Activated gamma-delta T cell (primary cell): ENCODE measurements around the gene TCAF2.
"Not testable (repeated sequence)": the region's sequence is repeated elsewhere in the genome, so short reads cannot be mapped to it uniquely, and the experiment has no call there.

Experiments
- DNase-seq: peaks from one replicate; lab custom pipeline; 2025; lab: John Stamatoyannopoulos, UW
- total RNA-seq, 2 donors: gene quantifications; one replicate each; lab custom pipeline; 2026; lab: John Stamatoyannopoulos, UW

Gene TCAF2
- 60.2 to 63.1 reads per million in 2 donors for total RNA-seq

DNA sequence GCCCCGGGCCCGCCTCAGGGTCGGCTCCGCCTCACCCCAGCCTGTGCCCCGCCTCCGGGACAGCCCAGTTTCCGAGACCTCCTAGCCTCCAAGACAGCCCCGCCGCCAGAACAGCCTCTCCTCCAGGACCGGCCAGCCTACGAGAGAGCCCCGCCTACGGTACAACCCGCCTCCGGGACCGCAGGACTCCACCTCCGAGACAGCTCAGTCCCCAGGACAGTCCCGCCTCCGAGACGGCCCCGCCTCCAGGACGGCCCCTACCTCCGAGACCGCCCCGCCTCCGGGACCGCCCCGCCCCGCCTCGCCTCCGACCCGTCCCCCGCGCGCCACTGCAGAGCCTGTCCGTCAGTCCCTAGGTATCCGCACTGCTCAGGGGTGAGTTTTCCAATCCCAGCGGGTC is at the start of gene TCAF2:
Gene TCAF2, plus strand, starts transcription at position 329 of the 400 bp plus-strand sequence.
- not testable (repeated sequence) for DNase-seq

DNA sequence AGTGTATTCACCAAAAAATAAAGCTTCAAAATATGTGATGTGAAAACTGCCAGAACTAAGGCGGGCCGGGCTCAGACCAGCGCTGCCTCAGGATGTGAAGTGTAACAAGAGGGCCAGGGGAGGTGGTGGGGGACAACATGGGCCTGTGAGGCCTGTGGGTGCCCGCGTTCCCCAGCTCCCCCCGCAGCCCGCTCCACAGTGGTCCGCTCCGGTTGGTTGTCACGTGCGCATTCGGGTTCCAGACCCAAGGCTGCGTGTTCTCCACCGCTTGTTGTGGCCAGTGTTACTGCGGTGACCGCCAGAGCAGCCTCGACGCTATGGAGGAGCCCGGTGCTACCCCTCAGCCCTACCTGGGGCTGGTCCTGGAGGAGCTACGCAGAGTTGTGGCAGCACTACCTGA is 49.3 kb upstream of the TCAF2 start, which contains the start of gene CTAGE15:
Gene CTAGE15, plus strand, starts transcription at position 301 of the 400 bp plus-strand sequence. Its CDS starts 17 bp downstream, at position 318.
- DNase-seq: not testable (repeated sequence)

DNA sequence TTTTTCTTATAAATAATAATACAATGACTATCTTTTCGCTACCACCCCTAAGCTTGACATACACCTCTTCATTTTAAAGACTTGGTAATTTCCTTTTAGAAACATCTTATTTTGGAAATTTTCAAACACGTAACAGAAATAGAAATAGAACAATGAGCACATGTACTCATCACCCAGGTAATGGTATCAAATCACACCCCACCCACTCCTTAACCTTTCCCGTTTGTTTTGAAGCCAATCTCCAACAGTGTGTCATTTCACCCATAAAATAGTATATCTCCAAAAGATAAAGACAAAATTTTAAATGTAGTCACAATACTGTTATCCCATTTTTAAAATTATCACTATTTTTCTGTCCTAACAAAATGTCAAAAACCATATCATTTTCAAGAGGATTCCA is 32.6 kb upstream of the TCAF2 start:
- DNase-seq: not testable (repeated sequence)

DNA sequence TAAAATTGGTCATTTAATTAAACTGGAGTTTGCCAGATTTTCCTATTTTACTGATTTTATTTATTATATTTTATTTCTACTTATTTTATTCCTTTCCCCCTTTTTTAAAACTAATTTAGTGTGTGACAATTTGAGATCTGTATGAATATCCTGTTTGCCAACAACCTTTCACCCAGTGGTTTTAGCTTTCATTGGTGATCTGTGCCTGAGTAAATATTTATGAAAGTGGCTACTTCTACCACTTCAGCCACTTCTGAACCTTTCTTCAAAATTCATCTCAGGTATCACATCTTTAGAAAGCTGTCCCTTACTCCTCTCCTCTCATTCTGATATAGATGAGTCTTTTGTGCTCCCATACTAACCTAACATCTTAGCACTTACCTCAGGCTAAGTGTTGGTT is 30.9 kb upstream of the TCAF2 start:
- not testable (repeated sequence) for DNase-seq

DNA sequence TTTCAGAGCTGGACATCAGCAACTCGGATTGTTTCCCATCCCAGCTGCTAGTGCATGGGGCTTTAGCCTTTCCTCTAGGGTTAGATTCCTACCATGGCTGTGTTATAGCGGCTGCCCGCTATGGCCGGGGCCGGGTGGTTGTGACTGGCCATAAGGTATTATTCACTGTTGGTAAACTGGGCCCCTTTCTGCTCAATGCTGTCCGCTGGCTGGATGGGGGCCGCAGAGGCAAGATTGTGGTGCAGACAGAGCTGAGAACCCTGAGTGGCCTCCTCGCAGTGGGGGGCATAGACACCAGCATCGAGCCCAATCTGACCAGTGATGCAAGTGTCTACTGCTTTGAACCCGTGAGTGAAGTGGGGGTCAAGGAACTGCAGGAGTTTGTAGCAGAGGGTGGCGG is 22.7 kb upstream of the TCAF2 start:
- not testable (repeated sequence) for DNase-seq

DNA sequence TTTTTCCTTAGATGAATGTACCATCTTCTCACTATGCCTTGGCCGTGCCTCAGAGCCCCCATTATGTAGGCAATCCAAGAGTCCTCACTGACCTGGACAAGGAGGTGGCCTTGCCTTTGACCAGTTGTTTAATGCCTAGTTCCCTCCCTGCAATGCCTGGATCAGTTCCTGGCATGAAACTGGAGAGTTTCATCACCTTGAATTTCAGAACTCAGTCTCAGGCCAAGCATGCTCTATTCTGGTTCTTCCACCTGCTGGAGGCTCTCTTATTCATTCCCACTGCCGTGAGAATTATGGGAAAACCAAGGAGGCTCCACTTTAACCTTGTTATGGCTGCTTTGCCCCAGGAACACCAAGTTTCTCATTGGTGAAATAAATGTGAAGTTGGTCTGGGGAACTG is 17.2 kb upstream of the TCAF2 start:
- not testable (repeated sequence) for DNase-seq

DNA sequence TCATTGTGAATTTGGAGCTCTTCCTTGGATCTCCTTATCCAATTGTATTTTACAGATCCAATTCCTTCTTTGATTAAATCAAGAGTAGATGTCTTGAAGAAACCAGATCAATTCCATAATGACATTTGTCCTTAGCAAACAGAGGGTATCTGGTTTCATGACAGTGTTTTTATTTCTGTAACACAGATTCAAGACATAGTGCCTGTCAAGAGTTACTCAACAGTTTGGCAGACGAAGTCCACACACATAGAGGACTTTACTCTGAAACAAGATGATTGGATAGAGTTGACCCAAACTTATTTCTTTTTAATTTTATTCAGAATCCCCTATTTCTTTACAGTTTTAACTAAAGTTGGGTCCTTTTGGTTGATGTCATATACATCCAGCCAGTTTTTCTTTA is 14.7 kb upstream of the TCAF2 start:
- DNase-seq: not testable (repeated sequence)

DNA sequence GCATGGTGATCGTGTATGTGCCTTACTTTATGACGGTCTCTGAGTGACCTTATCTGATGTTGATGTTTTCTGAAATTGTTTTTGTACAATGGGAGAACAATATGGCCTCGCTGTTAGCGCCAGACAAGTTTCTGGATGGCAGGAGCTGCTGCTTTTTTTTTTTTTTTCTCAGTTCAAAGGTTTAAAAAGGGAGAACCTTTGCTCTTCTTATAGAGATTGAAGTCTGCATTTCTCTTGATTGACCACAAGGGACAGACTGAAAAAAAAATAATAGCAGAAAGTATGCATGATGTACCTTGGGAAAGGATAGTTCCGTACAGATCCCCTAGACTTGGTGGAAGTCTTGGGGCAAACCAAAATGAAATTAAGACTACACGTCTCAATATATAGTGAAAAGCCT is 5.2 kb upstream of the TCAF2 start:
- not testable (repeated sequence) for DNase-seq

DNA sequence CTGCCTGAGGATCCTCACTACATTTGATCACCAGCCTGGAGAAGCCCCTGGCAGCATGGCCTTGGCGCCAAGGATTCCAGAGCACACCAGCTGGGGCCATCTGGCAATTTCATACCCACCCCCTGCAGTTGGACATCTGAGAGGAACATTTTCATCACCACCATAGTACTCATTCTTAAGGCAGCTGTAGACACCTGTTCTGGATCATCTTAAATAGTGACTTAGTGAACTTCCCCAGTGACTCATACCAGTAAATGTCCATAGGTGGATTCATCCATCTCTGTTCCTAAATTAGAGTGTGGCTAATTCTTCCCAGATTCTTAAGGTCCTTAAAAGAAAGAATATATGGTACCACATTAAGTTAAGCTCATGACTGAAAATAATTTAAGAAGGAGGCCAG is 3.6 kb upstream of the TCAF2 start:
- not testable (repeated sequence) for DNase-seq

DNA sequence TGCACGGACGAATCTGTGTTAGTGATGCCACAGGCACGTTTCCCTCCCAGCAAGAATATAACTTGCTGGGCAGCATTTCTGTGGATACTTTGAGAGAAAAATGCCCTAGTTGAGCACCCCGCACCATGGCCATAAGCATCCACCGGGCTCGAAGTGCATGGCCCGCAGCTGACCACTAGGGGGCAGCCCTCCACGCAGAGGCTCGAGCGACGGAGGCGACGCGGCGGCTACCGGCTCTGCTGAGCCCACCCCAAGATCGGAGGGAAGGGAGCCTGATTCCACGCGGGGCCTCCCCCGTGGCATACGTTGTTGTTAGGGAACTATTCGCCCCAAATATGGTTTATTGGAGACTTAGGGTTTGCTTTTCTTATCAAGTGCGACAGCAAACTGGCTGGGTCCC is 716 bp upstream of the TCAF2 start:
- not testable (repeated sequence) for DNase-seq

DNA sequence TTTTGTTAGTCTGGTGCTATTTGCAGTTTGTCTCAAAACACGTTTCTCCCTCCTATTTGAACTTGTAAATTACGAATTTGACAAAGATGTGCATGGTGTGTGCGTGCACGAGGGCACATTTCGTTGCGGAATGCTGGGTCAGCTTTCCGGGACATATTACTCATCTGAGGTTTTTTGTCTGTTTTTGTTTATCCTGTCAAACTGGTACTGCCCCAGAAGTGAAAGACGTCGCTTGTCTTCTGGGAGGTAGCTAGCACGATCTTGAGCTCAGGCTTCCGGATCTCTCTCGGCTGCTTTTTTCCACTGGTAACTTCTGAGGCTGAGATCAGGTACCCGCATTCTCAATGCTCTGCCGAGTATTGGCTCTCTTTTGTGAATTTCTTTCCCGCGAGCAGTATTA is 401 bp downstream of the TCAF2 start:
- not testable (repeated sequence) for DNase-seq

DNA sequence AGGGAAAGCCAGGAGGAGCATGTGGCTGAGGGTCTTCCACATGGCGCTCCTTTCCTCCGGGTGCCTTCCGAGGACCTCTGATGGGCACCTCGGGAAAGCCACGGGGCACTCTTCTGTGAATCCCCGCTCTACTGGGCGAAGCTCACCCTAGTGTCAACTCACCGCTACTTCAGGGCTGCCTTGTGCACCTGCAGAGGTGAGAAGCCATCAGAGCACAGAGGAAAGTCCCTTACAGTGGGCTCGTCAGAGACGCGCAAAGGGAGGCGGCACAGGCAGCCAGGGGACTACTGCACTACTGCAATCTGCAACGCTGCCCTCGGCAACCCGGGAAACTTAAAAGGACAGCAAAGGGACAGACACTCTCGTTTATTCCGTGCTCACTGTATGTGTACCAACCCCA is 1.4 kb downstream of the TCAF2 start:
- DNase-seq: not testable (repeated sequence)

DNA sequence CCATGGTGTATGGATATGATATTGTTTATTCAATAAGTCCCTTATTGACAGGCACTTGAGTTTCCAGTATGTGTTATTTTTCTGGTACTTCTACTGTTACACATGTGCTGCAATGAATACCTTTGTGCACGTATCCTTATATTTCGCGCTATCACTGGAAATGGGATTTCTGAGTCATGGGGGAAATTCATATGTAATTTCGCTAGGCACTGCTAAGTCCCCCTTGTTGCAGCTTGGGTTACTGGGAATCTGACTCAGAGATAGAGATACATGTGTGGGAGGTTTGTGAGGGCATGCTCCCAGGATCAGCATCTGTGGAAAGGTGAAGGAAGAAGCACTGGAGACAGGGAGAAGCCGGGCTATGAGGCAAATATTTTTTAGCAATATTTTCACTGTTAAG is 9.9 kb downstream of the TCAF2 start:
- DNase-seq: not testable (repeated sequence)

DNA sequence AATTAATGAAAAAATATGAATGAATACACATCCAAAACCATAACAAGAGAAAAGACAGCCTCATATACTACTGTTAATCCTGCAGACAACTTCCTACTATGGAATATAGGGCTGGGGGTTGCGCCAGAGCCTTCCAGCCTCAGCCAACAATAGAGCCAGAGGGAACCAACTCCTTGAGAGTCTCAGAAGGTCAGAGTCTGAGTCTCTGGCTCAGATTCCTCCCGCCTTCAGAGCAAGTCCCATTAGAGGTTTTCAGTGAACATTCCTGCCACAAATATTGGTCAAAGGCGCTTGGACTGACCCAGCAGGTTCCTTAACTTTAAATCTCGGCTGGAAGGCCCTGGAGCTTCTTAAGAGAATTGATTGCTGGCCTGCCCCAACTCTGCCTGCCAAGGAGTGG is 11.7 kb downstream of the TCAF2 start:
- DNase-seq: not testable (repeated sequence)

DNA sequence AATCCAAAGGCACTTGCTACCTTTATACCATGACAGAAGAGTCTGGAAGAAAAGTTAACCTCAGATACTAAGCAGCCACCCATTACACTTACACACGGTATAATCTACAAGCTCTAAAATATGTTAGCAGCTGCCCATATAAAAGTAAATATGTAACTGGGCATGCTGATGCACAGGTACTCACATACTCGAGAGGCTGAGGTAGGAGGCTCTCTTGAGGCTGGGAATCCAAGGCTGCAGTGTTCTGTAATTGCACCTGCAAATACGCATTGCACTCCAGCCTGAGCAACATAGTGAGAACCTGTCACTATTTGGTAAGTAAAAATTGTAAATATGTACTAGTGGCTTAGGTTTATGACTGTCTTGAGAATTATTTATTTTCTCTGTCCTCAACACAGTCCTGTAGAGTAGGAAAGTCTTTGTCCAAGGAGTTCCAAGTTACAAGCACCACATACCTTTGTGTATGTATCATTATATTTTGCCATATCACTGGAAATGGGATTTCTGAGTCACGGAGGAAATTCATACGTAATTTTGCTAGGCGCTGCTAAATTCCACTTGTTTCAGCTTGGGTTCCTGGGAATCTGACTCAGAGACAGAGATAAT is 12.3 kb downstream of the TCAF2 start:
- DNase-seq: not testable (repeated sequence)

DNA sequence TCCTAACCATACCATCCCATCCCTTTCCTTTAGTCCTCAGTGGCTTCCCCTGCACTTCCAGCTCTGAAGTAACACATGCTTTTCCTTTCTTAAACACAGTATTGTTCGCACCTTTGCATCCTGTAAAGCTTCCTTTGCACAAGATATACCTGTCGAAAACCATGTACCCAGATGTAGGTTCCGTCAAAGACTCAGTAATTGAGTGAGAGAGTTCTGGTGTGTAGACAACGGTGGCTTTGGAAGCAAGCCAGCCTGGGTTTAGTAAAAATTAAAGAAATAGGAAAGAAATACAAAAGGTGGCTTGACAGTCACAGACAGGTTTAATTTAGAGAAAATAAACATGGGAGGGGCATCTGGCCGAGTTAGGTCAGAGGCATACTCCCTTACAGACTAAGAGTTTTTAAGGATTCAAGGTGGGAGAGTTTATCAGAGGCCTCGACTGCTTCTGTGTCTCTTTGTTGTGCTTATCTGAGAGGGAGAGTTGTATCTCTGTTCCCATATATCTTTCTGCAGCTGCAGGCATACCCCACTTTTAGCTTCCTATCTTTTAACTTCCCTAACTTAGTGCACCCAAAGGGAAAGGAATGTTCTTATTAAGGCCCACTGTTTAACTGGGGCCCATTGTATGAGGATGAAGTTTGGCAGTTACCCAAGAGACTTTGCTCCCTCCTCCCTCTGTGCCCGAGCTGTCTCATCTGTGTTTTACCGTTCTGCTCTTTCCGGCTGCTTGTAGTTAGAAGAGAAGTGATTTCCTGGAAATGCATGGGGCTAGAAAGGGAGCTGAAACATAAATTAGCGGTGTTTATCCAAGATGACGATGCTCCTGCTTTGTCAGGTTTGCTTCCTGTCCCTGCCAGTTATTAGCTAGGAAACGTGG is 14.8 kb downstream of the TCAF2 start:
- not testable (repeated sequence) for DNase-seq

DNA sequence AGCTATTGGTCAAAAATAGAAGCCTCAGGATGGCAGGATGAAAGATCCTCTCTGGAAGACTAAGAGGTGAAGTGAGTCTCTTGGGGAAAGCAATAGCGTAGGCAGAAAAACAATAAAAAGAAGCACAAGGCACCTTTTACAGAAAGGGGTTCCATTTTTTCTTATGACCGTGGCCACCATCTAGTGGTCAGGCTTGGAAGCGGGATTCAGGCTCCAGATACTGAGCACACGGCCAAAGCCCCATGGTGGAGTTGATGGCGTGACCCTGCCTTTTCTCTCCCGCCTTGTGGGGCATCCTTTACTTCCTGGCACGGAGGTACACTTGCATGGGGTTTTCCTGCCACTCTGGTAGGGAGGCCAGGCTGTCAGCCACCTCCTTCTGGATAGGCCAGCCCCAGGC is 18.6 kb downstream of the TCAF2 start:
- DNase-seq: not testable (repeated sequence)

DNA sequence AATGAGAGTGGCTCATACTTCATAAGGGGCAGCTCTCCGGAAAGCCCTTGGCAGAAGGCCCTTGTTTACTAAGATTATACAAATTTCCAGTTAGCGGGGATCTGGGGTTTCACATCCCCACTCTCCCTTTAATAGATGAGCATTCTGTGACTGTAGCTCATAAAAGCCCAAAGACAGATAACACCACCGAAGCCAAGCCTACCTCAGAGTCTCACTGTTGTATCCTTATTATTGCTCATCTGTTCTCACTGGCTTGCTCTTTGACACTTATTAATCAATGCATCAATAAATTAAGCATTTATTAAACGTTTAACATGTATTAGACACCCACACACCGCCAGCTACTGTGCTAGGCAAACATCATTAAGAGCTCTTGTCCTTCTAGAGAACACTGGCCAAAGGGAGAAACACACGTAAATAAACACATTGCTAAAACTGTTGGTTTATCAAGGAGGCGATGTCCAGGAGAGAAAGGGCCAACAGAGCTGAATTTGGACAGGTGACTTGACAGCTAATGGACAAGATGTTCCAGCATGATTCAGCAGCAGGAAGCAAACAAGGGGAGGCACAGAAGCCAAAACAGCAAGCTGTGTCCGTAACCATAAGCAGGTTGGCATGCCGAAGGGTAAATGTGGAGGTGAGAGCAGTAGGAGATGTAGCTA is 19.9 kb downstream of the TCAF2 start:
- DNase-seq: not testable (repeated sequence)

DNA sequence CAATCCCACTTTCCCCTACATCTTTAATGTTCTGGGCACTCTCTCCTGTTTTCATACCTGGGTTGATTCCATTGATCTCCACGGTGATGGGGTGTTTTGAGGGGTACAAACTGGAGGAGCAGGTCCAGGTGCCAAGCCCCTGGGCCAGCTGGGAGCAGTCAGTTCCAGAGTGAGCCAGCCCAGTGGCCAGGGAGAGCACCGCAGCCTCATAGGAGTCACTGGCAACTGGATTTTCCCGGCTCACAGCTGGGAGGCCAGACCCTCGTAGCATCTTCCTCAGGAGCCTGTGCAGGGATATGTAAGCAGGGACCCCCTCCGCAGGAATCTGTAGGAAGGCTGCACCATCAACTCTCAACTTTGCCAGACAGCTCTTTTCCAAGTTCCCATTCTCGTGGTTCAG is 25.8 kb downstream of the TCAF2 start:
- not testable (repeated sequence) for DNase-seq

DNA sequence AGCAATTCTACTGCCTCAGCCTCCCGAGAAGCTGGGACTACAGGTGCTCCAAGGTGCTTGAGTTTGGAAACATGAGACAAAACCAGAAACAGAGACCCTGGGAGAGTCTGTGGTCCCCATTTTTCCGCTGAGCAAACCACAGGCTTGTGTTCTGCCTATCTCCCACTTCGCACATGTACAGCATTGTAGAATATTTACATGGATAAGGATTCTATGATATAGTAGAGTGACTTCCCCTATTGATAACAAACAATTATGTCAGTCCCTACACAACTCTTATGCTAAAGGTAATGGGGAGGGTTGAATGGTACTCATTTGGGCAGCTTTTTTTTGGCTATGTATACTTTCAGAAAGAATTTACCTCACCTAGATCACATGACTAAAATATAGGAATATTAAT is 29.1 kb downstream of the TCAF2 start:
- not testable (repeated sequence) for DNase-seq

DNA sequence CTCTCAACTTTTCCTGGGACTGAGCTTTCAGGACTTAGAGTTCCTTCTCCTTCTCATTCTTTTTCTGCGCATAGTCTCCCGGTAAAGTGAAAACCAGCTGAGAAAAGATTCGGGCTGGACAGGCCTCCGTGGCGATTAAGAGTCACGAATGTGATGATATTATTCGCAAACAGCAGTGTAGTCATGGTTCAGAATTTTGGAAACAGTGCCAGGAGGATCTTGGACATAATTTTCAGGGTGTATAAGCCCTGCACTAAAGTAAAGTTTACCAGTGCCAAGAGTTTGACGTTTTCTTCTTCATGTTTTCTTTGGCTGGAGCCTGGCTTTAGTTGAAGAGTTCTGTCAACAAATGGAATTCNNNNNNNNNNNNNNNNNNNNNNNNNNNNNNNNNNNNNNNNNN is 29.7 kb downstream of the TCAF2 start:
- DNase-seq: not testable (repeated sequence)
